GM21717 (cell line): ENCODE measurements around the gene SNRPD3.

Source experiments
- ATAC-seq: cut with Tn5 transposase; IDR thresholded peaks from one replicate; pipeline ENCODE4 v1.9.1; 2021; ENCODE audit warnings: mild to moderate bottlenecking, moderate library complexity; ENCODE audit not compliant: unreplicated experiment

The SNRPD3 gene

GRCh38 chr22:24565077-24565476 lies 9.3 kb downstream of the SNRPD3 start:
- ATAC-seq = no peak

DNA sequence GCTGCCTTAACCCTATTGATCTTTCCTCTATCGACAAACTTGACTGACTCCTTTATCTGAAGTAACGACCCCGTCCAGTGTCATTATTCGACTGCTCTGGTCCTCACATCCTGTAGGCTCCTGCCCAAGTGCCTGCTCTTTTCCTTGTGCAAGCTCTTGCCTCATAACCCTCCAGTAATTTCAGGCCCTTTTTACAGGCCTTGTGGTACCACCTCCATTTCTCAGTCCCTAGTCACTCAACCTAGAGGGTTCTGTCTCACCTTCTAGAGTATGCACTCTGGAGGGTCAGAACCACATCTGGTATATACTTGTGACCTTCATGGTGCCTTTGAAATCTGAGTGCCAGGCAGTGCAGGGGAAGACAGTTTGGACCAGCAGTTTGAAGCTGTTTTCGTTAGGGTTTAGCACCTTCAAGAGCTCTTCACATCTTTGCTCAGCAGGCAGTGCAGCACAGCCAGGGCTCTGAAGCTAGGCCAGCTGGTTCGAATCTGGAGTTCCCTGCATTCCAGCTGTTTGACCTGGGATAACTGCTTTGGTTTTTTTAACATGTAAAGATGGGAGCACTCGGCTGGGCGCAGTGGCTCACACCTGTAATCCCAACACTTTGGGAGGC lies 11.2 kb downstream of the SNRPD3 start:
- no peak for ATAC-seq

GRCh38 chr22:24567668-24568067 lies 11.9 kb downstream of the SNRPD3 start:
- no peak for ATAC-seq

GRCh38 chr22:24571266-24571665 lies 15.5 kb downstream of the SNRPD3 start:
- no peak for ATAC-seq

GRCh38 chr22:24576778-24577177 lies 21.0 kb downstream of the SNRPD3 start:
- no peak for ATAC-seq

DNA sequence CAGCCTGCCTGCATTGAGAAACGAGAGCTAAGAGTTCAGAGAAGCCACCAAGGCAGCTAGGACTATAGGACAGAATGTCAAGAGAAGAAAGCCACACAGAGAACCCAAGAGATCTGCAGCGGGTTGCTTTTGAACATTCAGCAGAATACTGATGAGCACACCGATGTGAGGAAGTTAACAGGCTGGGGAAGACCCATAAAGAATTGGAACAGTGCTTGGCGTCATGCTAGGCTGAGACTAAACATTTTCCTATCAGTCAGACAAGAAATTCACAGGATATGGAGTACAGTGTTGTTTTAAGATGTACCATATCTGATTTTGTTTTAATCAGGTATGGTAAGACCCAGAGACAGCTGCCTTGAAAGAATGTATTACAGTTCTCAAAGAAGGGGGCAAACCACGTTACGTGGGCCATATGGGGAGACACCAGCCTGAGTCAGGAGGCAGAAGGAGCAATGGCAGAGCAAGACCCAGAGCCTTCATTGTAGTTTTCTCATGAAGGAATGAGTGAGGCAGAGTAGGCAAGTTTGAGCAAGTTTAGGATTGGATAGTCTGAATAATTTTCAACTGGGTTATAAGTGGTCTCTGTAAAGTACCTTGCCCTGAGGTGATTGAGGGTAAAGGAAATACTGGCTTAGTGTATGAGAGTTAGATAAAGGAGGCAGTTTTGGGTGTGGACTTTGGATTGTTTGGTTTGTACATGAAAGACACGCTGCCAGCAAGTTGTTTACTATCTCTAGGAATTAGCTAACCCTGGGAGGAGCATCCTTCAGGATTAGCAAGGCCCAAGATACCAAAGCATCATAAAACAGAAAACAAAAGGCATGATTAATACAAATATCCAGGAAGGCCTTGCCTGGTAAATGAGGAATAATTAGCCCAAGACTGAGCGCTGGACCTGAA lies 22.8 kb downstream of the SNRPD3 start:
- no peak for ATAC-seq

GRCh38 chr22:24579258-24579601 lies 23.4 kb downstream of the SNRPD3 start:
- ATAC-seq = no peak

- no peak for ATAC-seq
Observed at GRCh38 chr22:24580276-24580675, 24.5 kb downstream of the SNRPD3 start.

- ATAC-seq = no peak
Observed at GRCh38 chr22:24582056-24582814, 26.4 kb downstream of the SNRPD3 start.

GRCh38 chr22:24583221-24584165 lies 27.7 kb downstream of the SNRPD3 start:
- ATAC-seq = no peak

- ATAC-seq = no peak
Observed at GRCh38 chr22:24584166-24584790, 28.5 kb downstream of the SNRPD3 start.

DNA sequence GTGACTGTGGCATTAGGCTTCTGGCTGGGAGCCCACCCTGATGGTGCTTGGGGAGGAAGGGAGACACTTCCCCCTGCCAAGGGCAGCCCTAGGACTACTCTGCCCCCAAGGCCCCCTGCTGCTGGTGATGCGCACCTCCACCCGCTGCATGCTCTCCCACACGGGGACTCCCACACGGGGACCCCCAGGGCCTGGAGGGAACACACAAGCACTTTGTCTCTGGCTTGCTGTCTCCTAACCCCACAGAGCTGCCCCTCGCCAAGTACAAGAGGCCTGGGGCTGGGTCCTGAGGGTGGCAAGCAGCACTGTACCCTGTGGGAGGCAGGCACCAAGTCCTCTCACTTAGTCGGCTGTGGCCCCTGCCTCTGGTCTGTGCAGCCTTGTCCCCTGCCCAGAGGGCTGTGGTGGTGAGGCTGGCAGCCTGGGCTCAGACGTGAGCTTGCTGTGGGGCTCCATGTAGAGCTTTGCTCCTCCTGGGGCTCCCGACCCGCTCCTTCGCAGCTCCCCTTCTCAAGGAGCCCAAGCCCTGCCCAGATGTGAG lies 29.1 kb downstream of the SNRPD3 start:
- ATAC-seq = no peak

DNA sequence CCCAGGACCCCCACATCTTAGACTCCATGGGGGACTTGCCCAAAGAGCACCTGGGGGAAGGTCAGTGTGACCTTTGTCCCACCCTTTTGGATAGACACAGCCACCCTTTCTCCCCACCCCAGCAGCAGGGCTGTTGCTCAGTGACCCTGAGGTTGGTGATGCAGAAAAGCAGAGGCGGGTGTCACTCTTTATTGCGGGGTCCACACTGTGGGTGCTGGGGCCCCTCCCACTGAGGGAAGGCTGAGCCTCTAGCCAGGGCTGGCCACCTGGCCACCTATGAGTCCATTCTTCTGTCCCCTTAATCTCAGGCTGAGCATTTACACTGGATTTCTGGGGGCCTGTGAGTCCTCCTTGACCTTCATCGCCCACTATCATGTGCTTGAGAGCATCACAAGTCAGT lies 29.7 kb downstream of the SNRPD3 start:
- no peak for ATAC-seq

GRCh38 chr22:24585927-24586546 lies 30.2 kb downstream of the SNRPD3 start:
- ATAC-seq = no peak

DNA sequence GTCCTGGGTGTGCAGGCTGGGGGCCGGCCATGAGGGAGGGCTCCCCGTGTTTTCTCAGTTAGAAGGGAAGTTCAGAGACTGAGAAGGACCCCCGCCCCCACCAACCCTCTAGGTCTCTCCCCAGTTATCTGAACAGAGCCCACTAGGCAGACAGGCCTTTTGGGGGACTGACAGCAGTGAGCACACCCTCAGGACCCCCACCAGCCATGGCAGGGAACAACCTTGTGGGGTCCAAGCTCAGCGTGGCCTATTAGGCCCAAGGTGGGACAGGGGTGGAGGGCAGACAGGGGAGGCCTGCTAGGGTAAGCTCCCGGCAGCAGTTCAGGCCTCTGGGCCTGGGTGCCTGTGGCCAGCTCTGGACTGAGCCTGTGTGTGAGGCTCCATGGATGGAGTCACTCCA lies 31.5 kb downstream of the SNRPD3 start:
- no peak for ATAC-seq

GRCh38 chr22:24587948-24588347 lies 32.1 kb downstream of the SNRPD3 start:
- ATAC-seq = no peak

DNA sequence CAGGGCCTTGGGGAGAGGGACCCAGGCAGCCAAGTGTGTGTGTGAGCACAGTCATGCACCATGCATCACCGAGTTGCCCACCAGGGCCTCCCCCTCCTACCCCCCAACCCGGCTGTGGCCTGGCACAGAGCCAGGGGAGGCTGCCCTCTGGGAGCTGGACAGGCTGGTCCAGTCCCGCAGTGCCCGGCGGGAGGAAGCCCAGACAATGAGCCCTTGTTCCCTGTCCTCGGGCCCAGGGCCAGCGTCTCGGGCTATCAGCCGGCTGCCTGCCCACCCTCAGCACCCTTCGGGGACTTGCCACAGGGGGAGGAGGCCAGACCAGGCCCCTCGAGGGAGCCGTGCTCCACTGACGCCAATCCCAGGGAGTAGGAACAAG lies 32.6 kb downstream of the SNRPD3 start:
- no peak for ATAC-seq

DNA sequence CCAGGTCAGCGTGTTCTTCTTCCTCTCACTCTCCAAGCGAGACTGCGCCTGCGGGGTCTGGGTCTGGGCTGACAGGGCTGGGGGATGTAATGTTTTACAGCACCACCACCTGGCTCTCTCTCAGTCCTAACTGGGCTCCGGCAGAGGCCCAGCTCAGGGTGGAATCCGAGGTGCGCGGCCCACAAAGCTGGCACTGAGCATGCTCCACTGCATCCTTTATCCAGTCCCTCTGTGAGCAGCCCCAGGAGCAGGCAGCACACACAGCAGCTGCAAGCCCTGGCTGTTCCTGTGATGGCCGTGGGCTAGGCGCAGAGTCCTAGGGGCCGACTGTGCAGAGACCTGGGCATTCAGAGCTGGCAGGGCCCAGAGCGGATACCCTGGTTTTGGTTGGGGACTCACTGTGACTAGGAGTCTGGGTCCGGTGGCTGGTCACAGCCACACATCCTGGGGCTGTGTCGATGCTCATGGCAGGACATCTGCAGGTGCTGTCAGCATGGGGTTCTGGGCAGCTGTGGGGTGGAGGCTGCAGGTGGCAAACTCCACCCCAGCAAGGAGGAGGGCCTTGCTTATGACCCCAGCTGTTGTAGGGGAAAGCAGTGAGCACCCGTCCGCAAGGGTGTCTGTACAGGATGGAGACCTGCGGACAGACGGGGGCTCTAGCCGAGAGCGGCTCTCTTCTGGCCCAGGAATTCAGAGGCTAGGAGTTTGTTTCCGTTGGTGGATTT lies 33.1 kb downstream of the SNRPD3 start:
- ATAC-seq = no peak

GRCh38 chr22:24589518-24590030 lies 33.8 kb downstream of the SNRPD3 start:
- ATAC-seq = no peak
